OCI-LY3 (cell line): ENCODE results near the gene EFHD1.

ENCODE experiments used
- EZH2phosphoT487 ChIP-seq: fragments of 200-600 bp; shearing (Covaris generic); IDR thresholded peaks from 2 replicates; pipeline ENCODE4 v1.6.1; 2018; ENCODE audit warnings: antibody characterized with exemption, mixed run types, low read depth
- TF ChIP-seq, protein P1 (sequence below): fragments of 200-600, 300-600 bp; sonication (generic); IDR thresholded peaks from 2 replicates; pipeline ENCODE4 v1.5.1; 2014; ENCODE audit warnings: antibody characterized with exemption, low read length, low read depth

DNA sequence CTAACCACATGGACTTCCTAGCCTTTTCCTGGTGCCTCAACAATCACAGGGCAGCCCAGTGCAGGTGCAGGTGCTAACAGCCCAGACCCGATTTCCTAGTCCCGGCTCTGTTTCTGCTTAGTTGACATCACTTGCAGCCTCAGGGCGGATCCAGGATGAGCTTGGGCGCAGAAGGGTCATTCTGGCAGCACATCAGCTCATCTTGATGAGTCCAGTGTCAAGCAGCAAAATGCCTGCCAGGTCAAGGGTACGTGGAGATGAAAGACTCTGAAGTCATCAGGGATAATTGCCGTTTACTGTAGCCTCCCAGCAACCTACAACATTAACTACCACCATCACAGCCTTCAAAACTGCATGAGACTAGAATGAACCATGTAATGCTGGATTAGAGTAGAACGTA lies 39.4 kb upstream of the EFHD1 start:
- TF ChIP-seq, protein P1, sequence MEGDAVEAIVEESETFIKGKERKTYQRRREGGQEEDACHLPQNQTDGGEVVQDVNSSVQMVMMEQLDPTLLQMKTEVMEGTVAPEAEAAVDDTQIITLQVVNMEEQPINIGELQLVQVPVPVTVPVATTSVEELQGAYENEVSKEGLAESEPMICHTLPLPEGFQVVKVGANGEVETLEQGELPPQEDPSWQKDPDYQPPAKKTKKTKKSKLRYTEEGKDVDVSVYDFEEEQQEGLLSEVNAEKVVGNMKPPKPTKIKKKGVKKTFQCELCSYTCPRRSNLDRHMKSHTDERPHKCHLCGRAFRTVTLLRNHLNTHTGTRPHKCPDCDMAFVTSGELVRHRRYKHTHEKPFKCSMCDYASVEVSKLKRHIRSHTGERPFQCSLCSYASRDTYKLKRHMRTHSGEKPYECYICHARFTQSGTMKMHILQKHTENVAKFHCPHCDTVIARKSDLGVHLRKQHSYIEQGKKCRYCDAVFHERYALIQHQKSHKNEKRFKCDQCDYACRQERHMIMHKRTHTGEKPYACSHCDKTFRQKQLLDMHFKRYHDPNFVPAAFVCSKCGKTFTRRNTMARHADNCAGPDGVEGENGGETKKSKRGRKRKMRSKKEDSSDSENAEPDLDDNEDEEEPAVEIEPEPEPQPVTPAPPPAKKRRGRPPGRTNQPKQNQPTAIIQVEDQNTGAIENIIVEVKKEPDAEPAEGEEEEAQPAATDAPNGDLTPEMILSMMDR, result no peak
- no peak for TF ChIP-seq EZH2phosphoT487
